Psoas muscle (tissue), 8 donors: ENCODE results near the gene MIGA1. TPM values are rescaled to one million over a fixed set of nuclear protein-coding genes. Genes with fewer than 3 reads are reported as not detected.
"Not testable (repeated sequence)": the region's sequence is repeated elsewhere in the genome, so short reads cannot be mapped to it uniquely, and the experiment has no call there.

Experiments used
- ATAC-seq, 4 donors: fragments of 200-7000 bp; cut with Tn5 transposase; one replicate each; pipeline ENCODE4 v1.9.1; 2020; ENCODE audit warnings: moderate library complexity in 3 of 4, mild to moderate bottlenecking in 2 of 4
- DNase-seq, 2 donors: peaks; one replicate each; pipeline ENCODE4 v3.0.0-alpha.2; 2020
- H3K27ac ChIP-seq: fragments of 200-600 bp; one replicate; pipeline ENCODE4 v1.8.0; 2022
- H3K27me3 ChIP-seq, 3 donors: fragments of 200-600 bp in 1 of 3; one replicate each; pipeline versions ENCODE4 v1.6.1 to v1.8.0; 2013 to 2022; ENCODE audit warnings: low read length in 2 of 3, mild to moderate bottlenecking in 2 of 3, moderate library complexity in 1 of 3; ENCODE audit not compliant: insufficient read depth in 3 of 3
- H3K36me3 ChIP-seq, 2 donors: fragments of 200-600 bp in 1 of 2; one replicate each; pipeline versions ENCODE4 v1.6.1 to v1.8.0; 2013 to 2022; ENCODE audit warnings: low read depth in 1 of 2, mild to moderate bottlenecking in 1 of 2, moderate library complexity in 1 of 2; ENCODE audit not compliant: insufficient read depth in 1 of 2
- H3K4me1 ChIP-seq: fragments of 200-600 bp; one replicate; pipeline ENCODE4 v1.8.0; 2022
- H3K4me3 ChIP-seq: fragments of 200-600 bp; one replicate; pipeline ENCODE4 v1.8.0; 2022; ENCODE audit warnings: mild to moderate bottlenecking
- H3K9me3 ChIP-seq: fragments of 200-600 bp; one replicate; pipeline ENCODE4 v1.8.0; 2022
- WGBS, 3 donors: extraction: QIAGEN DNeasy Blood & Tissue Kit; methylation state at CpG; one replicate each; pipeline versions ENCODE4 v1.1.6 to v1.1.7; 2013; 5-methylcytosine and 5-hydroxymethylcytosine counted together
- intact Hi-C, 2 donors: fragments of 100-400 bp; cut with DNase I; formaldehyde crosslinking; loops; one replicate each; pipeline versions ENCODE4 v1.11.0 to v1.14.2; 2022
- polyA plus RNA-seq, 3 donors: library from polyadenylated mRNA; stranded (reverse); fragments of 200-250 nt; gene quantifications; one replicate each; pipeline ENCODE4 v1.2.3, GENCODE V29; 2013
- total RNA-seq, 4 donors: library from RNA; stranded (reverse); fragmentation: NEBNext Ultra II Directional in 2 of 4; extraction: Animal tissue kit (Norgen Biotek cat#: 25700) in 2 of 4; gene quantifications; one replicate each; pipeline versions ENCODE4 v1.2.1 to v1.2.4, GENCODE V29; 2021 to 2023
- TF ChIP-seq, protein P1 (sequence below): fragments of 200-600 bp; IDR thresholded peaks from one replicate; pipeline ENCODE4 v1.8.0; 2022; ENCODE audit warnings: antibody characterized with exemption
- donor health status: healthy with polysubstance abuse.
- donor health status: DM: no; HTN: no; CAD: no; lungs with moderate emphysema.
- donor health status: Bipolar disorder and iron deficiency.
- donor health status: healthy.
- donor health status: DM: yes; HTN: yes; CAD: no.
- donor health status: DM: no; HTN: no; CAD: no.
- donor health status: DM: no; HTN: no; CAD: no.
- donor health status: DM: yes; HTN: yes; CAD: no.

MIGA1 gene
- total and polyA plus RNA-seq, 7 donors, result 5.0 to 19.3 (median 11.9) TPM

DNA sequence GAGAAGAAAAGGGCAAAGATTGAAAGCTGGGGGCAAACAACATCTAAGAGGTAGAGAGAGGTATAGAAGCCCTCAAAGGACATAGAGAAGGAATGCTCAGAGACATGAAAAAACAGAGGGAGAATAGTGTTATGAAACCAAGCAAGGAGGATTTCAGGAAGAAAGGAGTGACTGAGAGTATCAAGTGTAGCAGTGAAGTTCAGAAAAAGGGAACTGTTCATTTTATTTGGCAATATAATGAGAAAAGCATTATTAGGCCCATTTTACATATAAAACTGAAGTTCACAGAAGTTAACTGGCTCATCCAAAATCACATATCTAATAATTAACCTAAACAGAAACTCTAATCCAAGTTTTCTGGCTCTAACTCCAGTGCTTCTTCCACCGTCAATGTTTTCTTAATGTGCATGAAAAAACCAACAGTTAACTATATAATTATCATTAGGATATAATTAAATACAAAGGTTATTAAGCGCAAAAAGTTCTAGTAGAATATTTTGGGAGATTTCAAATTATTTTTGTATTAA, 126.6 kb downstream of the MIGA1 start:
- Histone ChIP-seq H3K27me3 (no peaks in the 10 kb centered on the region), H3K36me3 (peaks cover 0 to 34% of the 10 kb centered on the region in 2 donors), H3K9me3 (no peaks in the 10 kb centered on the region), H3K27ac (peak overlapping the region; percentile 48), H3K4me1 (peaks cover 47% of the 10 kb centered on the region), H3K4me3 (no peak overlapping the region)
- intact Hi-C loops, result no loop called here
- WGBS, 3 donors, result 63 to 83% (median 66%) methylated on average over 2 of the region's 2 CpGs
- TF ChIP-seq, protein P1, sequence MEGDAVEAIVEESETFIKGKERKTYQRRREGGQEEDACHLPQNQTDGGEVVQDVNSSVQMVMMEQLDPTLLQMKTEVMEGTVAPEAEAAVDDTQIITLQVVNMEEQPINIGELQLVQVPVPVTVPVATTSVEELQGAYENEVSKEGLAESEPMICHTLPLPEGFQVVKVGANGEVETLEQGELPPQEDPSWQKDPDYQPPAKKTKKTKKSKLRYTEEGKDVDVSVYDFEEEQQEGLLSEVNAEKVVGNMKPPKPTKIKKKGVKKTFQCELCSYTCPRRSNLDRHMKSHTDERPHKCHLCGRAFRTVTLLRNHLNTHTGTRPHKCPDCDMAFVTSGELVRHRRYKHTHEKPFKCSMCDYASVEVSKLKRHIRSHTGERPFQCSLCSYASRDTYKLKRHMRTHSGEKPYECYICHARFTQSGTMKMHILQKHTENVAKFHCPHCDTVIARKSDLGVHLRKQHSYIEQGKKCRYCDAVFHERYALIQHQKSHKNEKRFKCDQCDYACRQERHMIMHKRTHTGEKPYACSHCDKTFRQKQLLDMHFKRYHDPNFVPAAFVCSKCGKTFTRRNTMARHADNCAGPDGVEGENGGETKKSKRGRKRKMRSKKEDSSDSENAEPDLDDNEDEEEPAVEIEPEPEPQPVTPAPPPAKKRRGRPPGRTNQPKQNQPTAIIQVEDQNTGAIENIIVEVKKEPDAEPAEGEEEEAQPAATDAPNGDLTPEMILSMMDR, result no peak
- ATAC-seq (no peak), DNase-seq (no peak)

DNA sequence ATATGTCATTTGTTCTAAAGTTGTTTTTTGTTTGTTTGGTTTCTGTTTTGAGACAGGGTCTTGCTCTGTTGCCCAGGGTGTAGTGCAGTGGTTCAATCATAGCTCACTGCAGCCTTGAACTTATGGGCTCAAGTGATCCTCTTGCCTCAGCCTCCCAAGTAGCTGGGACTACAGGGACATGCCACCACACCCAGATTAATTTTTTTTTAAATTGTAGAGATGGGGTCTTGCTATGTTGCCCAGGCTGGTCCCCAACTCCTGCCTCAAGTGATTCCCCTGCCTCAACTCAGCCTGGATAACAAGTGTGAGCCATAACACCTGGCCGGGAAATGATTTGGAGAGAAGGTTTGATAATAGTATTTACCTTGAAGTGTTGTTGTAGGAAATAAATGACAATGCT, 127.2 kb downstream of the MIGA1 start:
- peak overlapping the region; percentile 54 for H3K27ac ChIP-seq
- intact Hi-C loops, result no loop called here
- H3K4me3 ChIP-seq, result no peak overlapping the region
- peak in 1 of 4 donors; percentile 10 for ATAC-seq
- peaks cover 46% of the 10 kb centered on the region for H3K4me1 ChIP-seq
- DNase-seq, result no peak
- H3K36me3 ChIP-seq, result peaks cover 0 to 37% of the 10 kb centered on the region in 2 donors
- H3K27me3 ChIP-seq, result no peaks in the 10 kb centered on the region
- H3K9me3 ChIP-seq, result no peaks in the 10 kb centered on the region
- TF ChIP-seq, protein P1, result no peak
- WGBS, 3 donors, result 82 to 83% (median 83%) methylated on average over 1 of the region's 1 CpG

DNA sequence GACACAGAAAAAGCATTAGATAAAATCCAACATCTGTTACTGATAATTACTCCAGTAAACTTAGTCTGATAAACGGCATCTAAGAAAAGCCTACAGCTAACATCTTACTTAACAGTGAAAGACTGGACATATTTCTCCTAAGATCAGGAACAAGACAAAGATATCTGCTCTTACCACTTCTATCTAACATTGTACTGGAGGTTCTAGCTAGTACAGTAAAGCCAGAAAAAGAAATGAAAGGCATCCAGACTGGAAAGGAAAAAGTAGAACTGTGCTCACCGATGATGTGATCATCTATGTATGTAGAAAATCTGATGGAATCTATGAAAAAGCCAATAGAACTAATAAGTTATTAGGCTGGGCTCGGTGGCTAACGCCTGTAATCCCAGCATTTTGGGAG, 130.7 kb downstream of the MIGA1 start:
- peaks cover 15% of the 10 kb centered on the region for H3K4me1 ChIP-seq
- H3K36me3 ChIP-seq, result peaks cover 0 to 46% of the 10 kb centered on the region in 2 donors
- no peak overlapping the region for H3K4me3 ChIP-seq
- peak overlapping the region; percentile 54 for H3K27ac ChIP-seq
- no peak for ATAC-seq
- no peaks in the 10 kb centered on the region for H3K9me3 ChIP-seq
- WGBS, 3 donors, result 71 to 84% (median 81%) methylated on average over 4 of the region's 4 CpGs
- intact Hi-C loops, result no loop called here
- H3K27me3 ChIP-seq, result no peaks in the 10 kb centered on the region
- TF ChIP-seq, protein P1, result no peak
- DNase-seq, result no peak

DNA sequence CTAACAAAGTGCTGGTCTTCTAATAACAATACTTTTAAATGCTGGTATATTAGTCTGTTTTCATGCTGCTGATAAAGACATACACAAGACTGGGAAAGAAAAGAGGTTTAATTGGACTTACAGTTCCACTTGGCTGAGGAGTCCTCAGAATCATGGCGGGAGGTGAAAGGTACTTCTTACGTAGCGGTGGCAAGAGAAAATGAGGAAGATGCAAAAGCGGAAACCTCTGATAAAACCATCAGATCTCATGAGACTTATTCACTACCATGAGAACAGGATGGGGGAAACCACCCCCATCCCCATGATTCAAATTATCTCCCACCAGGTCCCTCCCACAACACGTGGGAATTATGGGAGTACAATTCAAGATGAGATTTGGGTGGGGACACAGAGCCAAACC, 139.5 kb downstream of the MIGA1 start:
- H3K27ac ChIP-seq, DNase-seq, H3K9me3 ChIP-seq, H3K4me1 ChIP-seq, H3K4me3 ChIP-seq, H3K27me3 ChIP-seq, intact Hi-C loops, ATAC-seq: not testable (repeated sequence)
- 91 to 94% (median 93%) methylated on average over 5 of the region's 5 CpGs for WGBS, 3 donors
- peaks cover 5 to 97% of the 10 kb centered on the region in 2 donors for H3K36me3 ChIP-seq

DNA sequence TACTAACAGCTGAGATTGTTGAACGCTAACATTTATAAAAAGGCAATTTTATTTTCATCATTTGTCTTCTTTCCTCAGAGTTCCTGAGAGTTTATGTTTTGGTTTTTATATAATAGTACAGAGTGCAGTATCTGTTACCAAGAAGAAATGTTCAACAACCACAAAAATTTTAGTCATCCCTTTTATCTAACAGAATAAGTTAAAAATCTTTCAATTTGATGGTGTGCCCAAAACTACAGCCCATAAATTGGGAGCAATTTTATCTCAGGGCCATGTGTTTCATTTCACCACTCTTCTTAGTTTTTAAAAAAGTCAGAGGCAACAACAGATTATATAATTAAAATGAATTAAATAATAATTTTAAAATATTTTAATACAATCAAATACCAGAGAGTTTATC, 146.1 kb downstream of the MIGA1 start:
- TF ChIP-seq, protein P1, result no peak
- Histone ChIP-seq H3K27ac (peak overlapping the region; percentile 25), H3K36me3 (peaks cover 0 to 99% of the 10 kb centered on the region in 2 donors), H3K4me1 (peaks cover 10% of the 10 kb centered on the region), H3K27me3 (no peaks in the 10 kb centered on the region), H3K4me3 (no peak overlapping the region), H3K9me3 (no peaks in the 10 kb centered on the region)
- intact Hi-C loops, result no loop called here
- WGBS, 3 donors, result 44 to 52% (median 51%) methylated on average over 1 of the region's 1 CpG
- ATAC-seq (no peak), DNase-seq (no peak)
